Peyer's patch (tissue), 4 donors: Measurements from ENCODE around the gene NAV3. TPM values are rescaled to one million over a fixed set of nuclear protein-coding genes. Genes with fewer than 3 reads are reported as not detected.

Experiments used
- DNase-seq, 3 donors: peaks; one replicate each; pipeline ENCODE4 v3.0.0-alpha.2; 2017 to 2019
- H3K27ac ChIP-seq, 4 donors: fragments of 200-600 bp; sonication (generic); one replicate each; pipeline ENCODE4 v1.5.1; 2016 to 2019
- H3K27me3 ChIP-seq, 2 donors: fragments of 200-600 bp; sonication (generic); one replicate each; pipeline ENCODE4 v1.5.1; 2019
- H3K36me3 ChIP-seq, 3 donors: fragments of 200-600 bp; sonication (generic); one replicate each; pipeline ENCODE4 v1.5.1; 2016 to 2019
- H3K4me1 ChIP-seq, 4 donors: fragments of 200-600 bp; sonication (generic); one replicate each; pipeline ENCODE4 v1.5.1; 2016 to 2019
- H3K4me3 ChIP-seq, 4 donors: fragments of 200-600 bp; sonication (generic); 1 replicate in 3 of 4; 2 replicates in 1 of 4; pipeline ENCODE4 v1.5.1; 2016 to 2019; ENCODE audit warnings: mild to moderate bottlenecking in 1 of 4
- H3K9me3 ChIP-seq, 4 donors: fragments of 200-600 bp; sonication (generic); one replicate each; pipeline ENCODE4 v1.5.1; 2016 to 2019; ENCODE audit warnings: mild to moderate bottlenecking in 1 of 4
- POLR2A ChIP-seq, 2 donors: fragments of 450-650 bp; IDR thresholded peaks; one replicate each; pipeline ENCODE4 v1.5.1; 2017; ENCODE audit warnings: antibody characterized with exemption in 2 of 2, mild to moderate bottlenecking in 2 of 2, moderate library complexity in 2 of 2
- total RNA-seq, 4 donors: library from RNA; depleted of rRNA; stranded (reverse); fragments of >200 nt; gene quantifications; one replicate each; pipeline ENCODE4 v1.1.0, GENCODE V29; 2016
- TF ChIP-seq, protein P1 (sequence below), 6 experiments: fragments of 450-650 bp in 4 of 6; fragments of 200-600 bp in 2 of 6; sonication (generic) in 1 of 6; IDR thresholded peaks; one replicate each; pipeline ENCODE4 v1.5.1; 2017 to 2019; ENCODE audit warnings: antibody characterized with exemption in 6 of 6, mild to moderate bottlenecking in 3 of 6, moderate library complexity in 1 of 6

Gene NAV3
- total RNA-seq, 4 donors from 2014 or later: 1.9 to 4.1 (median 2.8) TPM

DNA sequence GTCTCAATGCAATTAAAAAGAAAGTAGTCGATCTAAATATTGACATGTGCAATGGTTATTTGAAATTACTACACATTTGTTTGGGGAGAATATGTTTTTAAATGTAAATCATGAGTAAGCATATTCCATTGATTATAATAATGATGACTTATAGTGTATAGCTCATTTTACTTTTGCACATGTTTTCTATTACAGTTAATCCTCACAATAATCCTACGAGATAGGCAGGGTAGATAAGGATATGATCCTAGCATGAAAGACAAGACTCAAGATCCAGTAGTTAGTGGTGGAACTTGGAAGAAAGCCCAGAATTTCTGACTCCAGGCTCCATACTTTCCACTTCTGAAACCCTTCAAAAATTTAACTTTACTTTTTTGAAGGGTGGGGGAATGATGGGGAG lies 94.0 kb downstream of the NAV3 start:
- H3K27ac ChIP-seq: no peak overlapping the region
- no peaks in the 10 kb centered on the region for H3K9me3 ChIP-seq
- TF ChIP-seq, protein P1, sequence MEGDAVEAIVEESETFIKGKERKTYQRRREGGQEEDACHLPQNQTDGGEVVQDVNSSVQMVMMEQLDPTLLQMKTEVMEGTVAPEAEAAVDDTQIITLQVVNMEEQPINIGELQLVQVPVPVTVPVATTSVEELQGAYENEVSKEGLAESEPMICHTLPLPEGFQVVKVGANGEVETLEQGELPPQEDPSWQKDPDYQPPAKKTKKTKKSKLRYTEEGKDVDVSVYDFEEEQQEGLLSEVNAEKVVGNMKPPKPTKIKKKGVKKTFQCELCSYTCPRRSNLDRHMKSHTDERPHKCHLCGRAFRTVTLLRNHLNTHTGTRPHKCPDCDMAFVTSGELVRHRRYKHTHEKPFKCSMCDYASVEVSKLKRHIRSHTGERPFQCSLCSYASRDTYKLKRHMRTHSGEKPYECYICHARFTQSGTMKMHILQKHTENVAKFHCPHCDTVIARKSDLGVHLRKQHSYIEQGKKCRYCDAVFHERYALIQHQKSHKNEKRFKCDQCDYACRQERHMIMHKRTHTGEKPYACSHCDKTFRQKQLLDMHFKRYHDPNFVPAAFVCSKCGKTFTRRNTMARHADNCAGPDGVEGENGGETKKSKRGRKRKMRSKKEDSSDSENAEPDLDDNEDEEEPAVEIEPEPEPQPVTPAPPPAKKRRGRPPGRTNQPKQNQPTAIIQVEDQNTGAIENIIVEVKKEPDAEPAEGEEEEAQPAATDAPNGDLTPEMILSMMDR (IDR thresholded peaks at IDR 0.05): no peak
- no peak for TF ChIP-seq POLR2A (IDR thresholded peaks at IDR 0.05)
- no peaks in the 10 kb centered on the region for H3K4me1 ChIP-seq
- H3K27me3 ChIP-seq: no peaks in the 10 kb centered on the region
- H3K4me3 ChIP-seq: no peak overlapping the region
- no peaks in the 10 kb centered on the region for H3K36me3 ChIP-seq
- no peak for DNase-seq

DNA sequence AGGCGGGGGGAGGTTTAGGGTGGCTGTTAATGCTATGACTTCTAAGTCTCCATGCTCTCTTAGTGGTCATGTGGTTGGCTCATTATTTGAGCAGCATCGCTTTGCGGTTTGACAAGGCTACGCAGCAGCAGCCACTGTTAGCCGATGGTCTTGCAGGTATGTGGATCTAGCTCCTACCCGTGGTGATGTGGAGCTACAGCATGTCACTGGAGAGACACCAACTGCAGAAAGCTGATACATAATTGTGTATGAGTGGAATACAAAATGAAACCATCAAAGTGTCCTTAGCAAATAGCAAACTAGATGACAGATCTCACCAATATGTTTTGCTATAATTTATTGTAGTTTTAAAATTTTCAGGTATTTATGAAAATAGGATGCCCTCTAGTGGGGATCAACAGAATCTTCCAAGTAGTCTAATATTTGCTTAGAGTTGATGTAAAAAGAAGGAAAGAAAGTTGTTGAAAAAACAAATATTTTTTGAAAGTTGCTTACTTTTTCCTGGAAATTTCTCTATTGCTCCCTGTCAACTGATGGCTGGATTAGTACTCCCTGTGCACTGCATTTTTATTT lies 94.9 kb downstream of the NAV3 start:
- Histone ChIP-seq H3K36me3 (no peaks in the 10 kb centered on the region), H3K27me3 (no peaks in the 10 kb centered on the region), H3K4me3 (no peak overlapping the region), H3K9me3 (no peaks in the 10 kb centered on the region), H3K27ac (no peak overlapping the region), H3K4me1 (no peaks in the 10 kb centered on the region)
- TF ChIP-seq, protein P1 (IDR thresholded peaks at IDR 0.05): peak in 4 of 6 experiments; percentile 60 to 83 (median 78)
- TF ChIP-seq POLR2A (IDR thresholded peaks at IDR 0.05): no peak
- peak in 2 of 3 donors; percentile 44 to 65 for DNase-seq

DNA sequence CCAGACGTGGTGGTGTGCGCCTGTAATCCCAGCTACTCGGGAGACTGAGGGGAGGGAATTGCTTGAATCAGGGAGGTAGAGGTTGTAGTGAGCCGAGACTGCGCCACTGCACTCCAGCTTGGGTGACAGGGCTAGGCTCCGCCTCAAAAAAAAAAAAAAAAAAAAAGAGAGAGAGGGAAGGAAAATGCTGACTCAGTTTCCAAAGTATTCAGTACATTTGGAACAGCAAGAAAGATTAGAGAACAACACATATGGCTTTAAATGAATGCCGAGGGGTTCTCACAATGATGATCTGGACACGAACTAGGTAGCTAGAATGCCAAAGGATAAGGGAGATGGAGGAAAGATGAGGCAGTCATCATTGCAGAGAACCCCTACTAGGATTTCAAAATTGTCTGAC lies 97.4 kb downstream of the NAV3 start:
- DNase-seq: no peak
- H3K36me3 ChIP-seq: no peaks in the 10 kb centered on the region
- H3K4me1 ChIP-seq: no peaks in the 10 kb centered on the region
- no peak overlapping the region for H3K4me3 ChIP-seq
- no peaks in the 10 kb centered on the region for H3K27me3 ChIP-seq
- H3K27ac ChIP-seq: no peak overlapping the region
- H3K9me3 ChIP-seq: no peaks in the 10 kb centered on the region
- TF ChIP-seq POLR2A (IDR thresholded peaks at IDR 0.05): no peak
- TF ChIP-seq, protein P1 (IDR thresholded peaks at IDR 0.05): no peak

DNA sequence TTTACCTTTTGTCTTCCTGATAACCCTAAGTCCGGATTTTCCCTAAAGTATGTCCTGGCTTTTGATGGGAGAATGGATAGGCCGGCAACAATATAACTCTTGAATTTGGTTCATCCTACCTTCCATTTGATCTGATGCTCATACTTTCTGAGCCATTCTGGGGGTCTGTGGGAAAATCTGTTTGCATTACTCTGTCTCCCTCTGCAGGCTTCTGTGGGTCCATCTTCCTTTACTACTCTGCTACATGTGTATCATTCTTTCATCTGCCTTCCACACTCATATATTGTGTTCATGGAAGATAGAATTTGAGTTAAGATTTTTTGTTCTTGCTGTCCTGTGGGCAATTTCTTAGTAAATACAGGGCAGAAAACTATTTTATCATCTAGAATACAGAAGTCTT lies 101.5 kb downstream of the NAV3 start:
- Histone ChIP-seq H3K27me3 (no peaks in the 10 kb centered on the region), H3K4me1 (no peaks in the 10 kb centered on the region), H3K4me3 (no peak overlapping the region), H3K36me3 (no peaks in the 10 kb centered on the region), H3K9me3 (no peaks in the 10 kb centered on the region), H3K27ac (no peak overlapping the region)
- no peak for DNase-seq
- TF ChIP-seq, protein P1 (IDR thresholded peaks at IDR 0.05): no peak
- TF ChIP-seq POLR2A (IDR thresholded peaks at IDR 0.05): no peak

DNA sequence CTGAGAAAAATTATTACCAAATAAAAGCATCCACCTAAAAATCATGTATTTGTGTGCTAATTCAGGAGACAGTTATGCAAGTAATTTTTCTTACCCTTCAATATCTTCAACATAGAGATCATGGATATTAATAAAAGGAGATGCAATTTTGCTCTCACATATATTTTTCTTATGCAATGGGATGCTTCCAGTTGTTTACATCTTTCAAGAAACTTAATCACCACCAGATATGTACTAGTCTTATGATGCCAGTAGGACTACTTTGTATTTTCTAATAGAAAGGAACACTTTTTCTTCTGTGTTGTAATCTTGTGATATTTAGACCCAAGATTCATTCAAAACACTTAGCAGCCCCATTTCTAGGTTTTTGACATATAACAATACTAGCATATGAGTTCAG lies 107.6 kb downstream of the NAV3 start:
- TF ChIP-seq, protein P1 (IDR thresholded peaks at IDR 0.05): no peak
- TF ChIP-seq POLR2A (IDR thresholded peaks at IDR 0.05): no peak
- Histone ChIP-seq H3K9me3 (no peaks in the 10 kb centered on the region), H3K4me1 (no peaks in the 10 kb centered on the region), H3K27ac (no peak overlapping the region), H3K27me3 (no peaks in the 10 kb centered on the region), H3K36me3 (no peaks in the 10 kb centered on the region), H3K4me3 (no peak overlapping the region)
- no peak for DNase-seq

DNA sequence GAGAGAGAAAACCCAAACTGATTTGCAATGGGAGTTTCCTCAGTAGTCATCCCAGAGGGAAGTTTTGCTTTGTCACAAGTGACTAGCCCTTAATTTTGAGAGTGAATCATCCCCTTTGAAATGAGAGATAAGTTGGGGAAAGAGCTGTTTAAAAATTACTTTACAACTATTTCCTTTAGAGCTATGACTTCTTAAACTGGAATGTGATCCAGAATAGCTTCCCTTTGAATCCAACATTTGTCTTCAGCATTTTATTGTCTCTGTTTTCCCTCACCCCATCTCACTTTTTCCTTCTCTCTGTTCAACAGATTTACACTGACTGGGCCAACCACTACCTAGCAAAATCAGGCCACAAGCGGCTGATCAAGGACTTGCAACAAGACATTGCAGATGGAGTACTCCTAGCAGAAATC lies 109.3 kb downstream of the NAV3 start:
- TF ChIP-seq POLR2A (IDR thresholded peaks at IDR 0.05): no peak
- Histone ChIP-seq H3K36me3 (no peaks in the 10 kb centered on the region), H3K4me3 (no peak overlapping the region), H3K4me1 (no peaks in the 10 kb centered on the region), H3K27ac (no peak overlapping the region), H3K9me3 (no peaks in the 10 kb centered on the region), H3K27me3 (no peaks in the 10 kb centered on the region)
- DNase-seq: no peak
